SK-N-SH treated with all-trans-retinoic acid at 6 μM for 48 hours (cell line): ENCODE data around the gene BIRC7.

Experiments used
- ATAC-seq: fragments of 200-7000 bp; cut with Tn5 transposase; 3 replicates; pipeline ENCODE4 v1.9.1; 2020; ENCODE audit warnings: mild to moderate bottlenecking, moderate library complexity
- ARNTL ChIP-seq: fragments of 450-650 bp; formaldehyde crosslinking; IDR thresholded peaks from 2 replicates; pipeline ENCODE4 v1.5.0; 2020; ENCODE audit warnings: low read depth, mild to moderate bottlenecking, moderate library complexity, borderline replicate concordance
- BACH2 ChIP-seq: fragments of 250-450 bp; sonication (Bioruptor Pico); IDR thresholded peaks from 2 replicates; pipeline ENCODE4 v1.9.0; 2021; ENCODE audit warnings: mild to moderate bottlenecking, borderline replicate concordance
- GLIS3 ChIP-seq: fragments of 250-450 bp; sonication (Bioruptor Pico); IDR thresholded peaks from 2 replicates; pipeline ENCODE4 v1.5.0; 2020; ENCODE audit warnings: mild to moderate bottlenecking, moderate library complexity
- ISL1 ChIP-seq: fragments of 250-450 bp; sonication (Bioruptor Pico); IDR thresholded peaks from 2 replicates; pipeline ENCODE4 v2.1.2; 2022; ENCODE audit warnings: mild to moderate bottlenecking, moderate library complexity
- OSR1 ChIP-seq: fragments of 250-450 bp; sonication (Bioruptor Pico); IDR thresholded peaks from 2 replicates; pipeline ENCODE4 v1.8.0; 2022; ENCODE audit warnings: moderate library complexity, mild to moderate bottlenecking, inconsistent platforms
- PPARA ChIP-seq: fragments of 250-450 bp; sonication (Bioruptor Pico); IDR thresholded peaks from 2 replicates; pipeline ENCODE4 v1.5.0; 2020; ENCODE audit warnings: mild to moderate bottlenecking, borderline replicate concordance
- RARB ChIP-seq: fragments of 250-450 bp; sonication (Bioruptor Pico); IDR thresholded peaks from 2 replicates; pipeline ENCODE4 v1.8.0; 2021; ENCODE audit warnings: mild to moderate bottlenecking, moderate library complexity
- SNAI2 ChIP-seq: fragments of 250-450 bp; sonication (Bioruptor Pico); IDR thresholded peaks from 2 replicates; pipeline ENCODE4 v1.5.0; 2020; ENCODE audit warnings: mild to moderate bottlenecking, moderate library complexity
- TCF4 ChIP-seq: fragments of 250-450 bp; sonication (Bioruptor Pico); IDR thresholded peaks from 2 replicates; pipeline ENCODE4 v1.8.0; 2021; ENCODE audit warnings: mild to moderate bottlenecking, moderate library complexity, borderline replicate concordance
- TOX ChIP-seq: fragments of 250-450 bp; sonication (Bioruptor Pico); IDR thresholded peaks from 2 replicates; pipeline ENCODE4 v1.8.0; 2021; ENCODE audit warnings: mild to moderate bottlenecking, moderate library complexity, borderline replicate concordance
- ZC3H10 ChIP-seq: fragments of 250-450 bp; sonication (Bioruptor Pico); IDR thresholded peaks from 2 replicates; pipeline ENCODE4 v1.5.1; 2021; ENCODE audit warnings: mild to moderate bottlenecking, moderate library complexity
- ZFP3 ChIP-seq: fragments of 250-450 bp; sonication (Bioruptor Pico); IDR thresholded peaks from 2 replicates; pipeline ENCODE4 v1.5.0; 2020; ENCODE audit warnings: mild to moderate bottlenecking, moderate library complexity
- ZFP30 ChIP-seq: fragments of 450-650 bp; formaldehyde crosslinking; IDR thresholded peaks from 2 replicates; pipeline ENCODE4 v1.5.0; 2022; ENCODE audit warnings: mild to moderate bottlenecking, moderate library complexity
- ZNF565 ChIP-seq: fragments of 450-650 bp; formaldehyde crosslinking; conservative IDR thresholded peaks from 2 replicates; pipeline ENCODE4 v1.5.0; 2020; ENCODE audit warnings: low read depth, mild to moderate bottlenecking, moderate library complexity
- ZNF70 ChIP-seq: fragments of 450-650 bp; formaldehyde crosslinking; IDR thresholded peaks from 2 replicates; pipeline ENCODE4 v1.5.0; 2020; ENCODE audit warnings: mild to moderate bottlenecking, moderate library complexity
- ZNF8 ChIP-seq: fragments of 450-650 bp; formaldehyde crosslinking; IDR thresholded peaks from 2 replicates; pipeline ENCODE4 v1.5.0; 2020; ENCODE audit warnings: mild to moderate bottlenecking, moderate library complexity
- TF ChIP-seq, protein P1 (sequence below): fragments of 250-450 bp; sonication (Bioruptor Pico); IDR thresholded peaks from 2 replicates; pipeline ENCODE4 v1.8.0; 2021; ENCODE audit warnings: low read depth, mild to moderate bottlenecking, moderate library complexity, borderline replicate concordance
- TF ChIP-seq, protein P2 (sequence below): fragments of 250-450 bp; sonication (Bioruptor Pico); IDR thresholded peaks from 2 replicates; pipeline ENCODE4 v1.5.1; 2020; ENCODE audit warnings: low read depth, mild to moderate bottlenecking, moderate library complexity
- TF ChIP-seq, protein P3 (sequence below): fragments of 250-450 bp; sonication (Bioruptor Pico); IDR thresholded peaks from 2 replicates; pipeline ENCODE4 v1.5.0; 2020; ENCODE audit warnings: mild to moderate bottlenecking, moderate library complexity
- TF ChIP-seq, protein P4 (sequence below): fragments of 250-450 bp; sonication (Bioruptor Pico); IDR thresholded peaks from 2 replicates; pipeline ENCODE4 v1.5.1; 2021; ENCODE audit warnings: mild to moderate bottlenecking, moderate library complexity

The BIRC7 gene

DNA sequence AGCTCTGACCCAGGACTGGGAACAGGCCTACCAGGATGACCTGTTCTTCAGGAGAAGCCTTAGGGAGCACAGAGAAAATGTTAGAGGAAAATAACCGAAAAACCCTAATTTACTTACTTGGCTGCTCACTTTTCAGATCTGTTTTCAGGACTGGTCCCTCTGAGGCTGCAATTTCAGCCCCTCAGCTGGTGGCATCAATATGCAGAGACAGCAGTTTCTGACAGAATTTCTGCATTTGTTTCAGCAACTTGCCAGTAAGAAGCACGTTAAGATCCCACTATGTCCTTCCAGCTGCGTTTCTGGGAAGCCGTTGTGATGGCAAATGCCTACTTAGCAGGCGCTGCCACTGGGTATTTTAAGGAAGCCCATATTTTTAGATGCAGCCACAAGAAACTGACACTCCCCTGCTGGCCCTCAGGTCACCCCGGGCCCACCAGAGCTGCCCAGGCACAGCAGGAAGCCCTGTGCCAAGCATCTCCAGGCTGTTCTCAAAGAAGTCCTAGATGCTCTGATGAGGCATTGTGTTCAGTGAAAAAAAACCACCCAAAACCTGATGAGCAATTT, 27.3 kb upstream of the BIRC7 start (continued):
- TF ChIP-seq, protein P1, sequence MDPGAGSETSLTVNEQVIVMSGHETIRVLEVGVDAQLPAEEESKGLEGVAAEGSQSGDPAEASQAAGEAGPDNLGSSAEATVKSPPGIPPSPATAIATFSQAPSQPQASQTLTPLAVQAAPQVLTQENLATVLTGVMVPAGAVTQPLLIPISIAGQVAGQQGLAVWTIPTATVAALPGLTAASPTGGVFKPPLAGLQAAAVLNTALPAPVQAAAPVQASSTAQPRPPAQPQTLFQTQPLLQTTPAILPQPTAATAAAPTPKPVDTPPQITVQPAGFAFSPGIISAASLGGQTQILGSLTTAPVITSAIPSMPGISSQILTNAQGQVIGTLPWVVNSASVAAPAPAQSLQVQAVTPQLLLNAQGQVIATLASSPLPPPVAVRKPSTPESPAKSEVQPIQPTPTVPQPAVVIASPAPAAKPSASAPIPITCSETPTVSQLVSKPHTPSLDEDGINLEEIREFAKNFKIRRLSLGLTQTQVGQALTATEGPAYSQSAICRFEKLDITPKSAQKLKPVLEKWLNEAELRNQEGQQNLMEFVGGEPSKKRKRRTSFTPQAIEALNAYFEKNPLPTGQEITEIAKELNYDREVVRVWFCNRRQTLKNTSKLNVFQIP (CRISPR knock-in tag) = no peak
- TF ChIP-seq GLIS3 (CRISPR knock-in tag) (no peak), SNAI2 (CRISPR knock-in tag) (no peak), RARB (CRISPR knock-in tag) (no peak), PPARA (no peak), BACH2 (no peak)
- TF ChIP-seq, all 23 proteins: peak for 0

DNA sequence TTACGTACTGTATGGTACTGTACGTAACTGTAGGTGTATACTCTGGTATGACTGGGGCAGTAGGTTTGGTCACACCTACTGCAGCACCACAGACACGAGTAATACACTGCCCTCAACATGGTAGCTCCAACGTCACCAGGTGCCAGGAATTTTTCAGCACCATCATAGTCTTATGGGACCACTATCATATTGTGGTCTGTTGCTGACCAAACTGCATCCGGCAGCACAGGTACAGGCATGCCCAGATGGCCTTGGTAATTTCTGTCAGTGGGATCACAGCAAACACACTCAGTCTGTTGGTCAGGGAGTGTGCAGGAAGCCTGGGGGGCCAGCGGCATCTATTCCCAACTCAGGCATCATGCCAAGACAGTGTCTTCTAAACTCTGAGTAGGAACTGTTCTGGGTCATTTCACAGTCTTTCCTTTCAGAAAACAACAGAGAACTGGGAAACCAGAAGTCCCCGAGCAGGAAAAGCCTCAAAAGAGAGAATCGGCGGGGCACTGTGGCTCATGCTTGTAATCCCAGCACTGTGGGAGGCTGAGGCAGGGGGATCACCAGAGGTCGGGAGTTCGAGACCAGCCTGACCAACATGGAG, 25.6 kb upstream of the BIRC7 start:
- TF ChIP-seq, protein P2, sequence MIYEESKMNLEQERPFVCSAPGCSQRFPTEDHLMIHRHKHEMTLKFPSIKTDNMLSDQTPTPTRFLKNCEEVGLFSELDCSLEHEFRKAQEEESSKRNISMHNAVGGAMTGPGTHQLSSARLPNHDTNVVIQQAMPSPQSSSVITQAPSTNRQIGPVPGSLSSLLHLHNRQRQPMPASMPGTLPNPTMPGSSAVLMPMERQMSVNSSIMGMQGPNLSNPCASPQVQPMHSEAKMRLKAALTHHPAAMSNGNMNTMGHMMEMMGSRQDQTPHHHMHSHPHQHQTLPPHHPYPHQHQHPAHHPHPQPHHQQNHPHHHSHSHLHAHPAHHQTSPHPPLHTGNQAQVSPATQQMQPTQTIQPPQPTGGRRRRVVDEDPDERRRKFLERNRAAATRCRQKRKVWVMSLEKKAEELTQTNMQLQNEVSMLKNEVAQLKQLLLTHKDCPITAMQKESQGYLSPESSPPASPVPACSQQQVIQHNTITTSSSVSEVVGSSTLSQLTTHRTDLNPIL (CRISPR knock-in tag) = no peak
- TF ChIP-seq, protein P1 (CRISPR knock-in tag) = no peak
- TF ChIP-seq ZFP3 (CRISPR knock-in tag) (no peak), ZNF8 (CRISPR knock-in tag) (no peak), SNAI2 (CRISPR knock-in tag) (no peak), ARNTL (CRISPR knock-in tag) (no peak), BACH2 (no peak), ZFP30 (no peak), RARB (CRISPR knock-in tag) (no peak), GLIS3 (CRISPR knock-in tag) (no peak), TOX (CRISPR knock-in tag) (no peak), ZNF70 (CRISPR knock-in tag) (no peak), TCF4 (no peak), ISL1 (CRISPR knock-in tag) (no peak), ZNF565 (CRISPR knock-in tag) (no peak)
- TF ChIP-seq, protein P3, sequence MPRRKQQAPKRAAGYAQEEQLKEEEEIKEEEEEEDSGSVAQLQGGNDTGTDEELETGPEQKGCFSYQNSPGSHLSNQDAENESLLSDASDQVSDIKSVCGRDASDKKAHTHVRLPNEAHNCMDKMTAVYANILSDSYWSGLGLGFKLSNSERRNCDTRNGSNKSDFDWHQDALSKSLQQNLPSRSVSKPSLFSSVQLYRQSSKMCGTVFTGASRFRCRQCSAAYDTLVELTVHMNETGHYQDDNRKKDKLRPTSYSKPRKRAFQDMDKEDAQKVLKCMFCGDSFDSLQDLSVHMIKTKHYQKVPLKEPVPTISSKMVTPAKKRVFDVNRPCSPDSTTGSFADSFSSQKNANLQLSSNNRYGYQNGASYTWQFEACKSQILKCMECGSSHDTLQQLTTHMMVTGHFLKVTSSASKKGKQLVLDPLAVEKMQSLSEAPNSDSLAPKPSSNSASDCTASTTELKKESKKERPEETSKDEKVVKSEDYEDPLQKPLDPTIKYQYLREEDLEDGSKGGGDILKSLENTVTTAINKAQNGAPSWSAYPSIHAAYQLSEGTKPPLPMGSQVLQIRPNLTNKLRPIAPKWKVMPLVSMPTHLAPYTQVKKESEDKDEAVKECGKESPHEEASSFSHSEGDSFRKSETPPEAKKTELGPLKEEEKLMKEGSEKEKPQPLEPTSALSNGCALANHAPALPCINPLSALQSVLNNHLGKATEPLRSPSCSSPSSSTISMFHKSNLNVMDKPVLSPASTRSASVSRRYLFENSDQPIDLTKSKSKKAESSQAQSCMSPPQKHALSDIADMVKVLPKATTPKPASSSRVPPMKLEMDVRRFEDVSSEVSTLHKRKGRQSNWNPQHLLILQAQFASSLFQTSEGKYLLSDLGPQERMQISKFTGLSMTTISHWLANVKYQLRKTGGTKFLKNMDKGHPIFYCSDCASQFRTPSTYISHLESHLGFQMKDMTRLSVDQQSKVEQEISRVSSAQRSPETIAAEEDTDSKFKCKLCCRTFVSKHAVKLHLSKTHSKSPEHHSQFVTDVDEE (CRISPR knock-in tag) = no peak
- TF ChIP-seq, protein P4, sequence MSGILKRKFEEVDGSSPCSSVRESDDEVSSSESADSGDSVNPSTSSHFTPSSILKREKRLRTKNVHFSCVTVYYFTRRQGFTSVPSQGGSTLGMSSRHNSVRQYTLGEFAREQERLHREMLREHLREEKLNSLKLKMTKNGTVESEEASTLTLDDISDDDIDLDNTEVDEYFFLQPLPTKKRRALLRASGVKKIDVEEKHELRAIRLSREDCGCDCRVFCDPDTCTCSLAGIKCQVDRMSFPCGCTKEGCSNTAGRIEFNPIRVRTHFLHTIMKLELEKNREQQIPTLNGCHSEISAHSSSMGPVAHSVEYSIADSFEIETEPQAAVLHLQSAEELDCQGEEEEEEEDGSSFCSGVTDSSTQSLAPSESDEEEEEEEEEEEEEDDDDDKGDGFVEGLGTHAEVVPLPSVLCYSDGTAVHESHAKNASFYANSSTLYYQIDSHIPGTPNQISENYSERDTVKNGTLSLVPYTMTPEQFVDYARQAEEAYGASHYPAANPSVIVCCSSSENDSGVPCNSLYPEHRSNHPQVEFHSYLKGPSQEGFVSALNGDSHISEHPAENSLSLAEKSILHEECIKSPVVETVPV = no peak
- ATAC-seq = no peak

DNA sequence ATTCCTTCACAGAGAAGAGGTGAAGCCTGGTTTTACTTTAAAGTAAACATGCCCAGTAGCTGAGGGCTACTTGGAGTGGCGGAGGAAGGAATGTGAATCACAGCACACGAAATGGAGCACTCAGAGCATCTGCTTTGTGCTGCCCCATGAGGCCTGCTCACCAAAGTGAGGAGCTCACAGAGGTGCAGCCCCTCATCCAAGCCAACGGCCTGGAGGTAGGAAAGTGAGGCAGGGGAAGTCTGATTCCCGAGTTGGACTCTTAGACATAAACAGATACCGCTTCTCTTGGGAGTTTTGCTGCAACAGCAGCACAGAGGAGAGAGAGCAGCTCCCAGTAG, 23.3 kb upstream of the BIRC7 start:
- no peak for ATAC-seq
- TF ChIP-seq, protein P3 (CRISPR knock-in tag) = no peak
- TF ChIP-seq PPARA (no peak), BACH2 (no peak), ZC3H10 (CRISPR knock-in tag) (no peak), TOX (CRISPR knock-in tag) (no peak), ARNTL (CRISPR knock-in tag) (no peak), ISL1 (CRISPR knock-in tag) (no peak), ZFP30 (no peak), OSR1 (no peak), ZNF8 (CRISPR knock-in tag) (no peak), GLIS3 (CRISPR knock-in tag) (no peak), SNAI2 (CRISPR knock-in tag) (no peak), RARB (CRISPR knock-in tag) (no peak), TCF4 (no peak)
- TF ChIP-seq, protein P4 = no peak
- TF ChIP-seq, protein P2 (CRISPR knock-in tag) = no peak
